ENCODE results near the gene SULT2B1.

DNA sequence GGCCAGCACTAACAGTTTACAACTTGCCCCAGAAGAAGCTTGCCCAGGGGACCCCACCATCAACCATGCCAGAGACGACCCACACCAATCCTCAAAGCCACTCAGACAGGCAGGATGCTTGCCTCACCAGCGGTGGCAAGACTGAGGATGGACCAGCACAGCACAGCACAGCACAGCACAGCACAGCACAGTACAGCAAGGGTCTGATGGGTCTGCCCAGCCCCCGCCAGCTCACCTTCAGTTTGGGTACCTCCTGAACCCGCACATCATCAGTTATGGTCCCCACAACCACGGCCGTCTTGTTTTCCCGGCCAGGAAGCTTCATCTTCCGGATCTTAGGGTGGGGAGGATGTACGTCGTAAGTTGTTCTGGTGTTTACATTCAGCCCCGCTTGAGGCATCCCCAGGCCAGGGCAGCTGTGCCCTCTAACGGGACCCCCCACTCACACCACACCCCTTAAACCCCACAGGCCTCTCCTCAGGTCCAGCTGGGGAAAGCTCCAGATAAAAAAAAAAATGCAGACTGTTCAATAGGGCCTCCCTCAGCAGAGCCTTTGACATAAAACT lies 64.6 kb downstream of the SULT2B1 start:
- TF ChIP-seq, protein P1, sequence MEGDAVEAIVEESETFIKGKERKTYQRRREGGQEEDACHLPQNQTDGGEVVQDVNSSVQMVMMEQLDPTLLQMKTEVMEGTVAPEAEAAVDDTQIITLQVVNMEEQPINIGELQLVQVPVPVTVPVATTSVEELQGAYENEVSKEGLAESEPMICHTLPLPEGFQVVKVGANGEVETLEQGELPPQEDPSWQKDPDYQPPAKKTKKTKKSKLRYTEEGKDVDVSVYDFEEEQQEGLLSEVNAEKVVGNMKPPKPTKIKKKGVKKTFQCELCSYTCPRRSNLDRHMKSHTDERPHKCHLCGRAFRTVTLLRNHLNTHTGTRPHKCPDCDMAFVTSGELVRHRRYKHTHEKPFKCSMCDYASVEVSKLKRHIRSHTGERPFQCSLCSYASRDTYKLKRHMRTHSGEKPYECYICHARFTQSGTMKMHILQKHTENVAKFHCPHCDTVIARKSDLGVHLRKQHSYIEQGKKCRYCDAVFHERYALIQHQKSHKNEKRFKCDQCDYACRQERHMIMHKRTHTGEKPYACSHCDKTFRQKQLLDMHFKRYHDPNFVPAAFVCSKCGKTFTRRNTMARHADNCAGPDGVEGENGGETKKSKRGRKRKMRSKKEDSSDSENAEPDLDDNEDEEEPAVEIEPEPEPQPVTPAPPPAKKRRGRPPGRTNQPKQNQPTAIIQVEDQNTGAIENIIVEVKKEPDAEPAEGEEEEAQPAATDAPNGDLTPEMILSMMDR (conservative IDR thresholded peaks at IDR 0.05), result no peak
- no peak for TF ChIP-seq EZH2 (IDR thresholded peaks at IDR 0.05; ENCODE audit: low read depth)
